OCI-LY1 (cell line): ENCODE results near the gene TULP3.

Source experiments
- H2AFZ ChIP-seq: fragments of 200-600 bp; sonication (generic), shearing (Covaris generic); 2 replicates; pipeline ENCODE4 v1.6.0; 2014; ENCODE audit warnings: antibody characterized with exemption, mild to moderate bottlenecking, low read length
- H3F3A ChIP-seq: fragments of 200-600 bp; sonication (generic), shearing (Covaris generic); 2 replicates; pipeline ENCODE4 v1.6.0; 2014; ENCODE audit warnings: mild to moderate bottlenecking, antibody characterized with exemption, low read length, moderate library complexity; ENCODE audit not compliant: insufficient read depth
- H3K27ac ChIP-seq: fragments of 200-600 bp; sonication (generic); 2 replicates; pipeline ENCODE4 v1.5.1; 2014; ENCODE audit warnings: low read length, mixed run types, mild to moderate bottlenecking, low read depth; ENCODE audit not compliant: poor library complexity, severe bottlenecking
- H3K27me3 ChIP-seq: fragments of 200-600 bp; sonication (generic); 2 replicates; pipeline ENCODE4 v1.6.0; 2014; ENCODE audit warnings: antibody characterized with exemption, mild to moderate bottlenecking, low read length, moderate library complexity; ENCODE audit not compliant: insufficient read depth
- H3K36me3 ChIP-seq: fragments of 200-600 bp; sonication (generic); 2 replicates; pipeline ENCODE4 v1.6.1; 2014; ENCODE audit warnings: mild to moderate bottlenecking, antibody characterized with exemption, low read length, moderate library complexity, mixed read lengths; ENCODE audit not compliant: insufficient read depth
- H3K4me1 ChIP-seq: fragments of 200-600 bp; sonication (generic); 2 replicates; pipeline ENCODE4 v1.5.1; 2014; ENCODE audit warnings: mild to moderate bottlenecking, low read length, moderate library complexity; ENCODE audit not compliant: insufficient read depth, severe bottlenecking
- H3K4me2 ChIP-seq: fragments of 200-600 bp; sonication (generic), shearing (Covaris generic); 2 replicates; pipeline ENCODE4 v1.6.1; 2014; ENCODE audit warnings: low read length
- H3K4me3 ChIP-seq: fragments of 200-600 bp; sonication (generic); 2 replicates; pipeline ENCODE4 v1.5.1; 2014; ENCODE audit warnings: low read length, low read depth, mild to moderate bottlenecking, mixed read lengths; ENCODE audit not compliant: poor library complexity, severe bottlenecking
- H3K79me2 ChIP-seq: fragments of 200-600 bp; shearing (Covaris generic); 2 replicates; pipeline ENCODE4 v1.6.1; 2016; ENCODE audit warnings: mixed run types, low read length, mixed read lengths; ENCODE audit not compliant: insufficient read depth
- H3K9ac ChIP-seq: fragments of 200-600 bp; sonication (generic), shearing (Covaris generic); 2 replicates; pipeline ENCODE4 v1.6.1; 2014; ENCODE audit warnings: mild to moderate bottlenecking, low read length, mixed read lengths
- H3K9me2 ChIP-seq: fragments of 200-600 bp; sonication (generic), shearing (Covaris generic); 2 replicates; pipeline ENCODE4 v1.6.1; 2014; ENCODE audit warnings: low read depth, mild to moderate bottlenecking, low read length, mixed read lengths
- H3K9me3 ChIP-seq: fragments of 200-600 bp; shearing (Covaris generic); 2 replicates; pipeline ENCODE4 v1.6.1; 2014; ENCODE audit warnings: low read length, mixed read lengths
- H4K20me1 ChIP-seq: fragments of 200-600 bp; sonication (generic), shearing (Covaris generic); 2 replicates; pipeline ENCODE4 v1.6.0; 2016; ENCODE audit warnings: mild to moderate bottlenecking, low read length; ENCODE audit not compliant: insufficient read depth
- EZH2 ChIP-seq: fragments of 200-600 bp; sonication (generic), shearing (Covaris generic); IDR thresholded peaks from 2 replicates; pipeline ENCODE4 v1.8.0; 2017; ENCODE audit warnings: borderline replicate concordance, mixed run types, mild to moderate bottlenecking, antibody characterized with exemption, low read length, moderate library complexity, mixed read lengths
- TF ChIP-seq, protein P1 (sequence below): fragments of 200-600 bp; sonication (generic), shearing (Covaris generic); IDR thresholded peaks from 2 replicates; pipeline ENCODE4 v1.5.1; 2017; ENCODE audit warnings: mild to moderate bottlenecking, antibody characterized with exemption, low read length, moderate library complexity, mixed read lengths

TULP3 gene

GRCh38 chr12:2877047-2877952 is 13.4 kb upstream of the TULP3 start, which contains the start of the genes FOXM1 and RHNO1:
Gene FOXM1 (minus strand): TSS chr12:2877174. CDS start chr12:2874478, 2,696 bp downstream.
Gene RHNO1 (plus strand): TSS chr12:2877223. CDS start chr12:2885367, 8,144 bp downstream.
- Histone ChIP-seq H3K79me2 (peaks cover 44% of the 10 kb centered on the region), H3K9me2 (no peaks in the 10 kb centered on the region), H3K4me2 (peak within 1 kb of the TSS; percentile 99), H3K27me3 (no peaks in the 10 kb centered on the region), H3K9me3 (no peaks in the 10 kb centered on the region), H3K36me3 (peaks cover 36% of the 10 kb centered on the region), H3K27ac (peak within 1 kb of the TSS; percentile 77), H3K4me3 (peak within 1 kb of the TSS; percentile 71), H3F3A (no peaks in the 10 kb centered on the region), H2AFZ (peak within 1 kb of the TSS; percentile 40; the same call in 1 of the 2 replicates), H4K20me1 (no peaks in the 10 kb centered on the region), H3K9ac (peak within 1 kb of the TSS; percentile 78), H3K4me1 (peaks cover 25% of the 10 kb centered on the region)
- TF ChIP-seq, protein P1, sequence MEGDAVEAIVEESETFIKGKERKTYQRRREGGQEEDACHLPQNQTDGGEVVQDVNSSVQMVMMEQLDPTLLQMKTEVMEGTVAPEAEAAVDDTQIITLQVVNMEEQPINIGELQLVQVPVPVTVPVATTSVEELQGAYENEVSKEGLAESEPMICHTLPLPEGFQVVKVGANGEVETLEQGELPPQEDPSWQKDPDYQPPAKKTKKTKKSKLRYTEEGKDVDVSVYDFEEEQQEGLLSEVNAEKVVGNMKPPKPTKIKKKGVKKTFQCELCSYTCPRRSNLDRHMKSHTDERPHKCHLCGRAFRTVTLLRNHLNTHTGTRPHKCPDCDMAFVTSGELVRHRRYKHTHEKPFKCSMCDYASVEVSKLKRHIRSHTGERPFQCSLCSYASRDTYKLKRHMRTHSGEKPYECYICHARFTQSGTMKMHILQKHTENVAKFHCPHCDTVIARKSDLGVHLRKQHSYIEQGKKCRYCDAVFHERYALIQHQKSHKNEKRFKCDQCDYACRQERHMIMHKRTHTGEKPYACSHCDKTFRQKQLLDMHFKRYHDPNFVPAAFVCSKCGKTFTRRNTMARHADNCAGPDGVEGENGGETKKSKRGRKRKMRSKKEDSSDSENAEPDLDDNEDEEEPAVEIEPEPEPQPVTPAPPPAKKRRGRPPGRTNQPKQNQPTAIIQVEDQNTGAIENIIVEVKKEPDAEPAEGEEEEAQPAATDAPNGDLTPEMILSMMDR = no peak
- no peak for TF ChIP-seq EZH2

GRCh38 chr12:2877953-2878732 is 12.5 kb upstream of the TULP3 start:
- no peaks in the 10 kb centered on the region for H3K27me3 ChIP-seq
- peak overlapping the region; percentile 71 for H3K4me3 ChIP-seq
- peak overlapping the region; percentile 63 for H3K27ac ChIP-seq
- H3K9me2 ChIP-seq = no peaks in the 10 kb centered on the region
- peaks cover 44% of the 10 kb centered on the region for H3K79me2 ChIP-seq
- no peak for TF ChIP-seq EZH2
- TF ChIP-seq, protein P1 = peak; percentile 27; the same call in 1 of the 2 replicates
- no peaks in the 10 kb centered on the region for H4K20me1 ChIP-seq
- no peaks in the 10 kb centered on the region for H3K9me3 ChIP-seq
- peaks cover 28% of the 10 kb centered on the region; the same call in 1 of the 2 replicates for H3K36me3 ChIP-seq
- H3F3A ChIP-seq = no peaks in the 10 kb centered on the region
- peaks cover 25% of the 10 kb centered on the region for H3K4me1 ChIP-seq
- H2AFZ ChIP-seq = no peak overlapping the region
- peak overlapping the region; percentile 78 for H3K9ac ChIP-seq
- H3K4me2 ChIP-seq = peak overlapping the region; percentile 99

DNA sequence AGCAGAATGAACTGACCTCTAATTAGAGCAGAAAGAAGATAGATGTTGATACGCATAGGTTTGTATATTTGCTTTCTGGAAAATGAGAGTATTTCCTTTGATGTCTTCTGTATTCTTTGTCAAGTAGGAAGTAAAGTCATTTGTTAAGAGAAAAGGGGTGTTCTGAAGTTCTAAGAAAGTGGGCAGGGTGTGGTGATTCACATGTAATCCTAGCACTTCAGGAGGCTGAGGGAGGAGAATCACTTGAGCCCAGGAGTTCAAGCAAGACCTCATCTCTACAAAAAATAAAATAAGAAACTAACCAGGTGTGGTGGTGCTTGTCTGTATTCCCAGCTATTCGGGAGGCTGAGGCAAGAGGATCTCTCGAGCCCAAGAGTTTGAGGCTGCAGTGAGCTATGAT is 10.8 kb upstream of the TULP3 start:
- H3K4me3 ChIP-seq = no peak overlapping the region
- no peak overlapping the region for H3K4me2 ChIP-seq
- TF ChIP-seq, protein P1 = no peak
- TF ChIP-seq EZH2 = no peak
- H3F3A ChIP-seq = no peaks in the 10 kb centered on the region
- no peaks in the 10 kb centered on the region for H4K20me1 ChIP-seq
- no peaks in the 10 kb centered on the region for H3K27me3 ChIP-seq
- no peak overlapping the region for H2AFZ ChIP-seq
- H3K36me3 ChIP-seq = peaks cover 15% of the 10 kb centered on the region; the same call in 1 of the 2 replicates
- H3K9me2 ChIP-seq = no peaks in the 10 kb centered on the region
- H3K9me3 ChIP-seq = no peaks in the 10 kb centered on the region
- H3K4me1 ChIP-seq = peaks cover 27% of the 10 kb centered on the region
- H3K27ac ChIP-seq = no peak overlapping the region
- H3K79me2 ChIP-seq = peaks cover 44% of the 10 kb centered on the region
- H3K9ac ChIP-seq = no peak overlapping the region
